SH-SY5Y (cell line): Measurements from ENCODE around the gene GSG1L.

Experiments
- GATA2 ChIP-seq: IDR thresholded peaks from 2 replicates; pipeline ENCODE4 v1.6.1; 2011; ENCODE audit warnings: mild to moderate bottlenecking, low read depth, low read length
- GATA3 ChIP-seq: IDR thresholded peaks from 2 replicates; pipeline ENCODE4 v1.6.1; 2011; ENCODE audit warnings: low read depth, mild to moderate bottlenecking, low read length, moderate library complexity

GSG1L gene

GRCh38 chr16:28003021-28003865 is 60.3 kb downstream of the GSG1L start:
- no peak for TF ChIP-seq GATA3
- TF ChIP-seq GATA2, result no peak

DNA sequence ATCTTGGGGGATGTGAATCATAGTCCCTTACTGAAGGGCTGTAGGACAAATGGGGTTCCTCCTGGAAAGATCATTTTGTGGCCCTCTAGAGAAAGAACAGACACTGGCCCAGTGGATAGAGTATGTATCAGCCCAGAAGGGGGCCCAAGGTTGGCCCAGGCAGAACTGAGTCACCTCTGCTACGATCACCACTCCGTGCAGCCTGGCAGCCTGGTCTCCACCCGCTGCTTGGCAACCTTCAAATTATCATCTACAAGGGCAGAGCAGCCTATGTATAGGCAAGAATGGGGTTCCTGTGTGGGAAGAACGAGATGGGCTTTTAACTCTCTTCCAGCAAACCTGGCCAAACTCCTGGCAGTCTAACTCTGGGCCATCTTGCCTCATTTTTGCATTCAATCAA is 61.9 kb downstream of the GSG1L start:
- TF ChIP-seq GATA3, result no peak

GRCh38 chr16:28001184-28001583 is 62.3 kb downstream of the GSG1L start:
- TF ChIP-seq GATA3 (no peak), GATA2 (no peak)

- TF ChIP-seq GATA2, result peak; percentile 92
- TF ChIP-seq GATA3, result no peak; the same call in 1 of the 2 replicates
These were observed 63.0 kb downstream of the GSG1L start for GRCh38 chr16:28000314-28001169.

GRCh38 chr16:27999687-28000086 is 63.8 kb downstream of the GSG1L start:
- TF ChIP-seq GATA3 (no peak), GATA2 (no peak)

- TF ChIP-seq GATA3 (no peak), GATA2 (no peak)
These were observed 68.1 kb downstream of the GSG1L start for GRCh38 chr16:27995378-27995777.

- TF ChIP-seq GATA2 (no peak), GATA3 (no peak)
These were observed 68.8 kb downstream of the GSG1L start for GRCh38 chr16:27994686-27995085.

DNA sequence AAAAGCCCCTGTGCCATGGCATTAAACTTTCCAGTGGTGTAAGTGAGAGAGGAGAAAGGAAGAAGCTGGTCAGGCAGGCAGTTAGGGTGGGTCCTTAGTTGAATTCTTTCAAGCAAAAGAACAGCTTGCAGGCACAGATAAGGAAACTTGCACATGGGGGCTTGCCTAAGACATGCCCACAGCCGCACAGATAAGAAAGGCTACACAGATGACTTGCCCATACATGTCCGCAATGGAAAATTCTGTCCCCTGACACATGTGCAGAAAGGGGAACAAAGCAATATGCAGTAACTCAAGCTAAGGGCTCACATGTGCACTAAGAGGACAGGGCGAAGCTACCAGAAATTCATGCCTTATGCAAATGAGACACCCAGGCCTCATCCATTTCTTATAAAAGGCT is 69.9 kb downstream of the GSG1L start:
- TF ChIP-seq GATA3 (no peak), GATA2 (no peak)

GRCh38 chr16:27991876-27992275 is 71.6 kb downstream of the GSG1L start:
- no peak for TF ChIP-seq GATA3
- no peak for TF ChIP-seq GATA2

GRCh38 chr16:27985981-27986380 is 77.5 kb downstream of the GSG1L start:
- TF ChIP-seq GATA3 (no peak), GATA2 (no peak)

GRCh38 chr16:27984121-27984520 is 79.4 kb downstream of the GSG1L start:
- TF ChIP-seq GATA3, result no peak
- TF ChIP-seq GATA2, result no peak

DNA sequence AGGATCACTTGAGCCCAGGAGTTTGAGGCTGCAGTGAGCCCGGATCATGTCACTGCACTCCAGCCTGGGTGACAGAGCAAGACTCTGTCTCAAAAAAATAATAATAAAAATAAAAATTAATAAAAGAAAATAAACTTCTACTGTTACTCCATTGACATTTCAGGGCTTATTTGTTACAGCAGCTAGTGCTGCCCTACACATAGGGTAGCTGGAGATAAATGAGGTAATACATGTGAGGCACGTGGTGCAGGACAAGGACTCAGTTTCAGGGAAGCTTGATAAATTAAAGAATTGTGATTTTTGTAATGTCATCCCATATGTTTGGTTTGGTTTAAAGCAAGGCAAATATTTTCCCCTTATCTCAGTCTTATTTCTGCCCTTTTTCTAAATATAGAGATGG is 80.3 kb downstream of the GSG1L start:
- no peak for TF ChIP-seq GATA2
- TF ChIP-seq GATA3, result no peak

DNA sequence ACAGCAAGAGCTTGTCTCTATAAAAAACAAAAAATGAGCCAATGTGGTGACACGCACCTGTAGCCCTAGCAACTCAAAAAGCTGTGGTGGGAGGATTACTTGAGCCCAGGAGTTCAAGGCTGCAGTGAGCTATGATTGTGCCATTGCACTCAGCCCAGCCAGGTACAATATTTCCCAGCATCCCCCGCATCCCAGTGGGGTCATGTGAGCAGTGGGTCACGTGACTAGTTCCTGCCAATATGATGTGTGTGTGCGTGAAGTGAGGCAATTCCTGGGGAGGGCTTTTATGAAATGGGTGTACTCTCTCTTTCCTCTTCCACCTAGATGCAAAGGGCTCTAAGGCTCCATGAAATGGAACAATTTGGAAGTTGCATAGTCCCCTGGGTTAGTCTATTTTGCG is 81.3 kb downstream of the GSG1L start:
- TF ChIP-seq GATA3, result no peak
- TF ChIP-seq GATA2, result no peak

GRCh38 chr16:27980919-27981700 is 82.4 kb downstream of the GSG1L start:
- TF ChIP-seq GATA3 (no peak), GATA2 (no peak)
